Right atrium auricular region (tissue), 2 donors: ENCODE results near the gene NEFH. TPM values are rescaled to one million over a fixed set of nuclear protein-coding genes. Genes with fewer than 3 reads are reported as not detected.
A peak's percentile ranks its signal among the peaks of the same experiment; 100 is the strongest.

ENCODE experiments used
- DNase-seq: peaks from one replicate; pipeline ENCODE4 v3.0.0-alpha.2; 2019; ENCODE audit warnings: low spot score
- H3K27ac ChIP-seq, 2 donors: fragments of 200-600 bp; sonication (generic); 1 replicate in 1 of 2; 2 replicates in 1 of 2; pipeline ENCODE4 v1.5.1; 2016 to 2019
- H3K27me3 ChIP-seq, 2 donors: fragments of 200-600 bp; sonication (generic); one replicate each; pipeline versions ENCODE4 v1.5.1 to v1.6.0; 2017 to 2019
- H3K36me3 ChIP-seq: fragments of 200-600 bp; sonication (generic); one replicate; pipeline ENCODE4 v1.5.1; 2016
- H3K4me1 ChIP-seq, 2 donors: fragments of 200-600 bp; sonication (generic); one replicate each; pipeline versions ENCODE4 v1.5.1 to v1.6.0; 2017 to 2019
- H3K4me3 ChIP-seq, 2 donors: fragments of 200-600 bp; sonication (generic); 1 replicate in 1 of 2; 2 replicates in 1 of 2; pipeline ENCODE4 v1.5.1; 2017 to 2019; ENCODE audit warnings: mild to moderate bottlenecking in 1 of 2, moderate library complexity in 1 of 2
- H3K9me3 ChIP-seq, 2 donors: fragments of 200-600 bp; sonication (generic); one replicate each; pipeline ENCODE4 v1.5.1; 2019
- CTCF ChIP-seq, 2 donors: fragments of 200-600 bp; sonication (generic); IDR thresholded peaks; one replicate each; pipeline ENCODE4 v1.5.1; 2019; ENCODE audit warnings: antibody characterized with exemption in 2 of 2
- total RNA-seq, 2 donors: library from RNA; depleted of rRNA; stranded (reverse); fragments of >200 nt; gene quantifications; one replicate each; pipeline ENCODE4 v1.1.0, GENCODE V29; 2016

Gene NEFH
- total RNA-seq, 2 donors from 2014 or later = 0.22 to 0.28 TPM

GRCh38 chr22:29477723-29478318, 2.2 kb upstream of the NEFH start:
- Histone ChIP-seq H3K27me3 (peaks cover 15 to 24% of the 10 kb centered on the region in 2 donors), H3K4me3 (no peak overlapping the region), H3K9me3 (no peaks in the 10 kb centered on the region), H3K27ac (no peak overlapping the region), H3K36me3 (no peaks in the 10 kb centered on the region), H3K4me1 (peaks cover 0 to 18% of the 10 kb centered on the region in 2 donors)
- DNase-seq = no peak
- no peak for TF ChIP-seq CTCF (IDR thresholded peaks at IDR 0.05)

GRCh38 chr22:29478326-29479276, 1.4 kb upstream of the NEFH start:
- H3K27me3 ChIP-seq = peaks cover 15 to 24% of the 10 kb centered on the region in 2 donors
- no peaks in the 10 kb centered on the region for H3K9me3 ChIP-seq
- H3K4me1 ChIP-seq = peaks cover 0 to 18% of the 10 kb centered on the region in 2 donors
- DNase-seq = no peak
- H3K36me3 ChIP-seq = no peaks in the 10 kb centered on the region
- no peak for TF ChIP-seq CTCF (IDR thresholded peaks at IDR 0.05)
- H3K27ac ChIP-seq = no peak overlapping the region
- H3K4me3 ChIP-seq = no peak overlapping the region

GRCh38 chr22:29480262-29480511, 169 bp downstream of the NEFH start:
- no peak overlapping the region for H3K27ac ChIP-seq
- TF ChIP-seq CTCF (IDR thresholded peaks at IDR 0.05) = no peak
- no peaks in the 10 kb centered on the region for H3K9me3 ChIP-seq
- no peak for DNase-seq
- peaks cover 15 to 24% of the 10 kb centered on the region in 2 donors for H3K27me3 ChIP-seq
- H3K36me3 ChIP-seq = no peaks in the 10 kb centered on the region
- peaks cover 0 to 18% of the 10 kb centered on the region in 2 donors for H3K4me1 ChIP-seq
- peak overlapping the region in 1 of 2 donors; percentile 37 for H3K4me3 ChIP-seq

- Histone ChIP-seq H3K36me3 (no peaks in the 10 kb centered on the region), H3K4me3 (peak overlapping the region in 1 of 2 donors; percentile 37)
- no peak for DNase-seq
Measured at GRCh38 chr22:29480512-29481264, 670 bp downstream of the NEFH start.

More at GRCh38 chr22:29480512-29481264, 670 bp downstream of the NEFH start:
- Histone ChIP-seq H3K27me3 (peaks cover 15 to 24% of the 10 kb centered on the region in 2 donors), H3K4me1 (peaks cover 0 to 18% of the 10 kb centered on the region in 2 donors), H3K9me3 (no peaks in the 10 kb centered on the region), H3K27ac (no peak overlapping the region)
- TF ChIP-seq CTCF (IDR thresholded peaks at IDR 0.05) = no peak
